HL-60 (cell line): ENCODE results near the gene WDFY1.

Source experiments
- DNase-seq, 2 experiments: peaks; one replicate each; pipeline ENCODE4 v3.0.0-alpha.2; 2010 to 2020; ENCODE audit warnings: low read depth in 1 of 2, low spot score in 1 of 2
- H3K27ac ChIP-seq: fragments of 250-450 bp; sonication (Bioruptor Pico); replicated peaks from 2 replicates; pipeline ENCODE4 v1.5.1; 2020; ENCODE audit warnings: mild to moderate bottlenecking, moderate library complexity
- H3K27me3 ChIP-seq: fragments of 250-450 bp; sonication (Bioruptor Pico); 2 replicates; pipeline ENCODE4 v1.5.1; 2021; ENCODE audit warnings: mild to moderate bottlenecking, moderate library complexity; ENCODE audit not compliant: insufficient read depth, poor library complexity, severe bottlenecking
- H3K4me3 ChIP-seq: replicated peaks from 2 replicates; pipeline ENCODE4 v1.5.1; 2011; ENCODE audit warnings: mild to moderate bottlenecking, control low read depth, low read length; ENCODE audit not compliant: insufficient read depth
- GABPA ChIP-seq: IDR thresholded peaks from 2 replicates; pipeline ENCODE4 v1.6.1; 2012; ENCODE audit warnings: low read depth
- POLR2AphosphoS5 ChIP-seq: IDR thresholded peaks from 2 replicates; pipeline ENCODE4 v1.6.1; 2012; ENCODE audit warnings: low read depth
- REST ChIP-seq: IDR thresholded peaks from 2 replicates; pipeline ENCODE4 v1.6.1; 2012; ENCODE audit warnings: low read depth; ENCODE audit not compliant: insufficient replicate concordance
- SPI1 ChIP-seq: IDR thresholded peaks from 2 replicates; pipeline ENCODE4 v1.6.1; 2012; ENCODE audit warnings: low read depth, mild to moderate bottlenecking, borderline replicate concordance
- TF ChIP-seq, protein P1 (sequence below): IDR thresholded peaks from one replicate; pipeline ENCODE4 v1.5.1; 2011; ENCODE audit warnings: low read length, control low read depth, inconsistent platforms; ENCODE audit not compliant: insufficient read depth

Gene WDFY1

GRCh38 chr2:223865907-223866508, 79.1 kb downstream of the WDFY1 start:
- Histone ChIP-seq H3K4me3 (no peak overlapping the region), H3K27me3 (no peaks in the 10 kb centered on the region), H3K27ac (peak overlapping the region; percentile 16)
- DNase-seq, result no peak
- TF ChIP-seq, protein P1, sequence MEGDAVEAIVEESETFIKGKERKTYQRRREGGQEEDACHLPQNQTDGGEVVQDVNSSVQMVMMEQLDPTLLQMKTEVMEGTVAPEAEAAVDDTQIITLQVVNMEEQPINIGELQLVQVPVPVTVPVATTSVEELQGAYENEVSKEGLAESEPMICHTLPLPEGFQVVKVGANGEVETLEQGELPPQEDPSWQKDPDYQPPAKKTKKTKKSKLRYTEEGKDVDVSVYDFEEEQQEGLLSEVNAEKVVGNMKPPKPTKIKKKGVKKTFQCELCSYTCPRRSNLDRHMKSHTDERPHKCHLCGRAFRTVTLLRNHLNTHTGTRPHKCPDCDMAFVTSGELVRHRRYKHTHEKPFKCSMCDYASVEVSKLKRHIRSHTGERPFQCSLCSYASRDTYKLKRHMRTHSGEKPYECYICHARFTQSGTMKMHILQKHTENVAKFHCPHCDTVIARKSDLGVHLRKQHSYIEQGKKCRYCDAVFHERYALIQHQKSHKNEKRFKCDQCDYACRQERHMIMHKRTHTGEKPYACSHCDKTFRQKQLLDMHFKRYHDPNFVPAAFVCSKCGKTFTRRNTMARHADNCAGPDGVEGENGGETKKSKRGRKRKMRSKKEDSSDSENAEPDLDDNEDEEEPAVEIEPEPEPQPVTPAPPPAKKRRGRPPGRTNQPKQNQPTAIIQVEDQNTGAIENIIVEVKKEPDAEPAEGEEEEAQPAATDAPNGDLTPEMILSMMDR, result no peak
- TF ChIP-seq POLR2AphosphoS5, result no peak
- no peak for TF ChIP-seq SPI1
- TF ChIP-seq GABPA, result no peak
- TF ChIP-seq REST, result no peak

- H3K27ac ChIP-seq, result peak overlapping the region; percentile 16
- no peak for DNase-seq
- no peaks in the 10 kb centered on the region for H3K27me3 ChIP-seq
- TF ChIP-seq, protein P1, result no peak
- TF ChIP-seq POLR2AphosphoS5 (no peak), REST (no peak), SPI1 (no peak), GABPA (no peak)
- H3K4me3 ChIP-seq, result no peak overlapping the region
Measured at GRCh38 chr2:223865124-223865523, 80.0 kb downstream of the WDFY1 start.

DNA sequence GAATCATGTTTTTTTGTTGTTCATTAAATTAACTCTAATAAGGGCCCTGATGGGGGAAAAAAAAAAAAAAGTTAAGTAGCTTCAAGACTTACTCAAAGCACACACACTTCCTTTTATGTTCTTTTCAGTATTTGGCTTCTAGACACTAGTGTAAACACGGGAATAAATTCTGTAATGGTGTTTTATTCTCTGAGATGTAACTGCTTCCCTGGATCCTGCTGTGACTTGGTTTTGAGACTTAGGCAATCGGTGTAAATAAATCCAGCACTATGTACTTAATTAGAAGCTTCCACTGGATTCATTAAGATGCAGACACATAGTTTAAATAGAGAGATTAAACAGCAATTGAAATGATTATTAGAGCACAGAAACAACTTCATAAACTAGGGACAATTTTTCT, 81.6 kb downstream of the WDFY1 start:
- no peak for DNase-seq
- Histone ChIP-seq H3K27me3 (no peaks in the 10 kb centered on the region), H3K27ac (no peak overlapping the region), H3K4me3 (no peak overlapping the region)
- no peak for TF ChIP-seq POLR2AphosphoS5
- no peak for TF ChIP-seq SPI1
- no peak for TF ChIP-seq GABPA
- TF ChIP-seq REST, result no peak
- TF ChIP-seq, protein P1, result no peak
